OCI-LY1 (cell line): ENCODE data around the gene PNMA6E.

Source experiments
- EZH2 ChIP-seq: fragments of 200-600 bp; sonication (generic), shearing (Covaris generic); IDR thresholded peaks from 2 replicates; pipeline ENCODE4 v1.8.0; 2017; ENCODE audit warnings: borderline replicate concordance, mixed run types, mild to moderate bottlenecking, antibody characterized with exemption, low read length, moderate library complexity, mixed read lengths
- TF ChIP-seq, protein P1 (sequence below): fragments of 200-600 bp; sonication (generic), shearing (Covaris generic); IDR thresholded peaks from 2 replicates; pipeline ENCODE4 v1.5.1; 2017; ENCODE audit warnings: mild to moderate bottlenecking, antibody characterized with exemption, low read length, moderate library complexity, mixed read lengths

DNA sequence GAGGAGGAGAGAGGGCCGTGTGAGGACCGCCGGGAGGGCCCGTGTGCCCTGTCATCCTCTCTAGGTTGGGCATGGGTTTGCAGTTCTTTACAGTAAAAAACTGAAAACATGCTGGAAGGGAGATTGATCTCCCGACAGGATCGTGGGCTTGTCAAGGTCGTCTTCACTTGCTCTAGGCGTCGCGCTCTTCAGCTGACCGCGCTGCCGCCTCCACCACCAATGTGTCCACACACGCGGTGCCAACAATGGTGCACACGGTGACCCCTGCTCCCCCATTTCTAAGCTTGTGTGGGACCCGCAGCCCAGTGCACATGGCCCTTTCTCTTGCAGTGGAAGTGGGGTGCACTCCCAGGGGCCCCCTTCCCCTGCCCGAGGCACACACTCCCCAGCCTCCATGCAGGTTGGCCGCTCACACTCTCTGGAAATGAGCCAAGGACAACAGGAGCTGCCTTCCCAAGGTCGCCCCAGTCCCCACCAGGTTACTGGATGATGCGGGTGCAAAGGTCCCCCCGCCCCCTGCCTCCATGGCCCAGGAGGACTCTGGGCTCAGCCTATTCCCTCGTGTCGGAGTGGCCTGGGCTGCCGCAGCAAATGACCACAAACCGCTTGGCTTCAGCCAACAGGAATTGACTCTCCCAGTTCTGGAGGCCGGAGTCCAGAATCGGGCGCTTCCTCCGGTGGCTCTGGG is 8.4 kb upstream of the PNMA6E start:
- TF ChIP-seq, protein P1, sequence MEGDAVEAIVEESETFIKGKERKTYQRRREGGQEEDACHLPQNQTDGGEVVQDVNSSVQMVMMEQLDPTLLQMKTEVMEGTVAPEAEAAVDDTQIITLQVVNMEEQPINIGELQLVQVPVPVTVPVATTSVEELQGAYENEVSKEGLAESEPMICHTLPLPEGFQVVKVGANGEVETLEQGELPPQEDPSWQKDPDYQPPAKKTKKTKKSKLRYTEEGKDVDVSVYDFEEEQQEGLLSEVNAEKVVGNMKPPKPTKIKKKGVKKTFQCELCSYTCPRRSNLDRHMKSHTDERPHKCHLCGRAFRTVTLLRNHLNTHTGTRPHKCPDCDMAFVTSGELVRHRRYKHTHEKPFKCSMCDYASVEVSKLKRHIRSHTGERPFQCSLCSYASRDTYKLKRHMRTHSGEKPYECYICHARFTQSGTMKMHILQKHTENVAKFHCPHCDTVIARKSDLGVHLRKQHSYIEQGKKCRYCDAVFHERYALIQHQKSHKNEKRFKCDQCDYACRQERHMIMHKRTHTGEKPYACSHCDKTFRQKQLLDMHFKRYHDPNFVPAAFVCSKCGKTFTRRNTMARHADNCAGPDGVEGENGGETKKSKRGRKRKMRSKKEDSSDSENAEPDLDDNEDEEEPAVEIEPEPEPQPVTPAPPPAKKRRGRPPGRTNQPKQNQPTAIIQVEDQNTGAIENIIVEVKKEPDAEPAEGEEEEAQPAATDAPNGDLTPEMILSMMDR = no peak
- TF ChIP-seq EZH2 = no peak
